Measurements from ENCODE around the gene PDE4A. TPM values are rescaled to one million over a fixed set of nuclear protein-coding genes. Genes with fewer than 3 reads are reported as not detected.
"Not testable (repeated sequence)": the region's sequence is repeated elsewhere in the genome, so short reads cannot be mapped to it uniquely, and the experiment has no call there.

The PDE4A gene
- polyA plus RNA-seq, 4 donors, result 2.1 to 4.2 (median 2.8) TPM

- DNase-seq (ENCODE audit: low read depth in 4 of 4, low spot score in 3 of 4), result peak; percentile 89 to 93 (median 92)
These were observed 17.0 kb upstream of the PDE4A start, which contains the start of gene CDC37 for GRCh38 chr19:10403137-10404021. TSS of gene CDC37 (minus strand) at chr19:10403542. CDS start at chr19:10403479, 63 bp downstream.

GRCh38 chr19:10404888-10405820, 15.2 kb upstream of the PDE4A start:
- no peak for DNase-seq (ENCODE audit: low read depth in 4 of 4, low spot score in 3 of 4)

GRCh38 chr19:10406191-10406590, 14.1 kb upstream of the PDE4A start:
- DNase-seq (ENCODE audit: low read depth in 4 of 4, low spot score in 3 of 4), result no peak

- no peak for DNase-seq (ENCODE audit: low read depth in 4 of 4, low spot score in 3 of 4)
These were observed 13.2 kb upstream of the PDE4A start for GRCh38 chr19:10407096-10407495.

- DNase-seq (ENCODE audit: low read depth in 4 of 4, low spot score in 3 of 4), result no peak
These were observed 11.6 kb upstream of the PDE4A start for GRCh38 chr19:10408511-10409283.

- DNase-seq (ENCODE audit: low read depth in 4 of 4, low spot score in 3 of 4), result not testable (repeated sequence)
These were observed 9.1 kb upstream of the PDE4A start for GRCh38 chr19:10411224-10411623.

- no peak for DNase-seq (ENCODE audit: low read depth in 4 of 4, low spot score in 3 of 4)
These were observed 7.9 kb upstream of the PDE4A start for GRCh38 chr19:10412257-10412977.

- no peak for DNase-seq (ENCODE audit: low read depth in 4 of 4, low spot score in 3 of 4)
These were observed 4.3 kb upstream of the PDE4A start for GRCh38 chr19:10416083-10416379.

- no peak for DNase-seq (ENCODE audit: low read depth in 4 of 4, low spot score in 3 of 4)
These were observed 3.7 kb upstream of the PDE4A start for GRCh38 chr19:10416380-10417257.

- no peak for DNase-seq (ENCODE audit: low read depth in 4 of 4, low spot score in 3 of 4)
These were observed 2.6 kb upstream of the PDE4A start for GRCh38 chr19:10417541-10418234.

GRCh38 chr19:10418235-10418484, 2.2 kb upstream of the PDE4A start:
- DNase-seq (ENCODE audit: low read depth in 4 of 4, low spot score in 3 of 4), result no peak

GRCh38 chr19:10418485-10419199, 1.7 kb upstream of the PDE4A start:
- DNase-seq (ENCODE audit: low read depth in 4 of 4, low spot score in 3 of 4), result no peak

GRCh38 chr19:10419200-10419645, 1.1 kb upstream of the PDE4A start:
- DNase-seq (ENCODE audit: low read depth in 4 of 4, low spot score in 3 of 4), result no peak

- no peak for DNase-seq (ENCODE audit: low read depth in 4 of 4, low spot score in 3 of 4)
These were observed 493 bp upstream of the PDE4A start for GRCh38 chr19:10419646-10420443.

GRCh38 chr19:10421240-10422045, 1.1 kb downstream of the PDE4A start:
- no peak for DNase-seq (ENCODE audit: low read depth in 4 of 4, low spot score in 3 of 4)

- no peak for DNase-seq (ENCODE audit: low read depth in 4 of 4, low spot score in 3 of 4)
These were observed 1.7 kb downstream of the PDE4A start for GRCh38 chr19:10422046-10422461.

Measured in left renal pelvis (tissue), 4 donors.